Stimulated activated CD8-positive, alpha-beta memory T cell treated with anti-CD3 and anti-CD28 coated beads, Interleukin-12 subunit alpha, Interleukin-12 subunit beta, amount 100 ng/mL, for 4 hours (primary cell): ENCODE data around the gene PLPP7.
"Not testable (repeated sequence)": the region's sequence is repeated elsewhere in the genome, so short reads cannot be mapped to it uniquely, and the experiment has no call there.

Experiments
- DNase-seq: peaks from one replicate; pipeline ENCODE4 v3.0.0-alpha.2; 2020; ENCODE audit warnings: low read depth

The PLPP7 gene

GRCh38 chr9:131330814-131331600, 41.5 kb downstream of the PLPP7 start:
- DNase-seq = no peak

GRCh38 chr9:131331996-131332395, 42.5 kb downstream of the PLPP7 start:
- DNase-seq = not testable (repeated sequence)

- no peak for DNase-seq
Measured at GRCh38 chr9:131333771-131334628, 44.5 kb downstream of the PLPP7 start.

GRCh38 chr9:131334629-131335367, 45.3 kb downstream of the PLPP7 start:
- DNase-seq = no peak

- DNase-seq = no peak
Measured at GRCh38 chr9:131335368-131335755, 45.8 kb downstream of the PLPP7 start.

- DNase-seq = no peak
Measured at GRCh38 chr9:131337131-131337848, 47.8 kb downstream of the PLPP7 start.

GRCh38 chr9:131339212-131339611, 49.7 kb downstream of the PLPP7 start:
- DNase-seq = not testable (repeated sequence)

GRCh38 chr9:131344931-131345535, 55.5 kb downstream of the PLPP7 start:
- not testable (repeated sequence) for DNase-seq

GRCh38 chr9:131346559-131346958, 57.0 kb downstream of the PLPP7 start:
- DNase-seq = no peak

GRCh38 chr9:131347376-131348020, 58.0 kb downstream of the PLPP7 start:
- no peak for DNase-seq

- no peak for DNase-seq
Measured at GRCh38 chr9:131348631-131349521, 59.4 kb downstream of the PLPP7 start.

GRCh38 chr9:131349522-131349880, 60.0 kb downstream of the PLPP7 start:
- DNase-seq = no peak

- peak; percentile 65 for DNase-seq
Measured at GRCh38 chr9:131349881-131350563, 60.5 kb downstream of the PLPP7 start.

GRCh38 chr9:131356479-131356878, 67.0 kb downstream of the PLPP7 start:
- DNase-seq = not testable (repeated sequence)

- no peak for DNase-seq
Measured at GRCh38 chr9:131358556-131358955, 69.0 kb downstream of the PLPP7 start.
